Naive thymus-derived CD8-positive, alpha-beta T cell (primary cell): ENCODE data around the gene SKAP2. TPM values are rescaled to one million over a fixed set of nuclear protein-coding genes. Genes with fewer than 3 reads are reported as not detected.
"Not testable (repeated sequence)": the region's sequence is repeated elsewhere in the genome, so short reads cannot be mapped to it uniquely, and the experiment has no call there.

ENCODE experiments used
- ATAC-seq, 2 donors: fragments of 150-1000 bp; cut with Tn5 transposase in 1 of 2; sonication (Bioruptor Pico), chemical (Tn5 transposase) in 1 of 2; 1 replicate in 1 of 2; 2 replicates in 1 of 2; pipeline ENCODE4 v1.10.0; 2021; ENCODE audit warnings: mild to moderate bottlenecking in 2 of 2, moderate library complexity in 2 of 2
- POLR2A ChIA-PET: fragments of 350-600 bp; sonication (Branson Sonifier 250); formaldehyde crosslinking; loops from one replicate; lab custom pipeline; 2021; ENCODE audit warnings: antibody characterized with exemption; lab: Charles Lee
- DNase-seq, 10 donors: peaks; one replicate each; pipeline versions ENCODE4 v3.0.0 to v3.0.0-alpha.2; 2020 to 2022
- H3K27ac Mint-ChIP-seq, 10 donors: one replicate each; pipeline ENCODE4 v1.8.0; 2020 to 2022; ENCODE audit warnings: mild to moderate bottlenecking in 10 of 10, mixed read lengths in 10 of 10, moderate library complexity in 4 of 10, inconsistent platforms in 1 of 10
- H3K27me3 Mint-ChIP-seq, 5 donors: one replicate each; pipeline ENCODE4 v1.8.0; 2021 to 2022; ENCODE audit warnings: mixed read lengths in 5 of 5
- H3K36me3 Mint-ChIP-seq, 3 donors: one replicate each; pipeline ENCODE4 v1.8.0; 2020 to 2022; ENCODE audit warnings: mixed read lengths in 3 of 3, mild to moderate bottlenecking in 2 of 3, inconsistent platforms in 1 of 3
- H3K4me1 Mint-ChIP-seq, 4 donors: one replicate each; pipeline ENCODE4 v1.8.0; 2021 to 2022; ENCODE audit warnings: mixed read lengths in 4 of 4
- H3K4me3 Mint-ChIP-seq, 10 donors: one replicate each; pipeline ENCODE4 v1.8.0; 2020 to 2022; ENCODE audit warnings: mild to moderate bottlenecking in 10 of 10, mixed read lengths in 10 of 10, moderate library complexity in 6 of 10, inconsistent platforms in 1 of 10
- H3K9me3 Mint-ChIP-seq, 9 donors: one replicate each; pipeline ENCODE4 v1.8.0; 2020 to 2022; ENCODE audit warnings: mixed read lengths in 9 of 9, mild to moderate bottlenecking in 3 of 9, inconsistent platforms in 1 of 9, moderate library complexity in 1 of 9
- polyA plus RNA-seq, 3 donors: library from polyadenylated mRNA; unstranded; fragments of 300-500 nt; fragmentation: Illumina TruSeq; gene quantifications; one replicate each; pipeline ENCODE4 v1.2.3, GENCODE V29; 2021
- total RNA-seq, 8 experiments: library from RNA in 2 of 8; stranded (reverse) in 2 of 8; gene quantifications; one replicate each; pipeline ENCODE4 v1.2.3 and lab custom pipeline; 2021 to 2026

SKAP2 gene
- total and polyA plus RNA-seq, 5 experiments from 2014 or later, result 4.2 to 27.6 (median 7.5) TPM

GRCh38 chr7:26856176-26856985 lies 8.0 kb downstream of the SKAP2 start:
- POLR2A ChIA-PET, result no interaction called here
- peaks cover 0 to 10% (median 0%) of the 10 kb centered on the region in 9 donors for H3K9me3 Mint-ChIP-seq
- DNase-seq, result no peak
- peaks cover 0 to 6% (median 3%) of the 10 kb centered on the region in 3 donors for H3K36me3 Mint-ChIP-seq
- ATAC-seq, result no peak
- peaks cover 23 to 42% (median 33%) of the 10 kb centered on the region in 5 donors for H3K27me3 Mint-ChIP-seq
- H3K27ac Mint-ChIP-seq, result no peak overlapping the region
- H3K4me3 Mint-ChIP-seq, result no peak overlapping the region
- peaks cover 0 to 25% (median 5%) of the 10 kb centered on the region in 4 donors for H3K4me1 Mint-ChIP-seq

GRCh38 chr7:26854876-26855855 lies 9.2 kb downstream of the SKAP2 start:
- peaks cover 2 to 6% (median 3%) of the 10 kb centered on the region in 3 donors for H3K36me3 Mint-ChIP-seq
- H3K4me3 Mint-ChIP-seq, result no peak overlapping the region
- H3K9me3 Mint-ChIP-seq, result peaks cover 0 to 10% (median 0%) of the 10 kb centered on the region in 9 donors
- POLR2A ChIA-PET, result interaction anchor here (0.9 kb wide), 1 partner anchor 9 kb away, joined by 4 read pairs; the partner anchor contains the start of gene SKAP2
- peaks cover 23 to 41% (median 34%) of the 10 kb centered on the region in 5 donors for H3K27me3 Mint-ChIP-seq
- ATAC-seq (no peak), DNase-seq (no peak)
- H3K4me1 Mint-ChIP-seq, result peaks cover 0 to 22% (median 5%) of the 10 kb centered on the region in 4 donors
- no peak overlapping the region for H3K27ac Mint-ChIP-seq

GRCh38 chr7:26853788-26854393 lies 10.5 kb downstream of the SKAP2 start:
- peak in 1 of 2 donors; percentile 49 for ATAC-seq
- POLR2A ChIA-PET, result no interaction called here
- H3K36me3 Mint-ChIP-seq, result peaks cover 2 to 6% (median 3%) of the 10 kb centered on the region in 3 donors

DNA sequence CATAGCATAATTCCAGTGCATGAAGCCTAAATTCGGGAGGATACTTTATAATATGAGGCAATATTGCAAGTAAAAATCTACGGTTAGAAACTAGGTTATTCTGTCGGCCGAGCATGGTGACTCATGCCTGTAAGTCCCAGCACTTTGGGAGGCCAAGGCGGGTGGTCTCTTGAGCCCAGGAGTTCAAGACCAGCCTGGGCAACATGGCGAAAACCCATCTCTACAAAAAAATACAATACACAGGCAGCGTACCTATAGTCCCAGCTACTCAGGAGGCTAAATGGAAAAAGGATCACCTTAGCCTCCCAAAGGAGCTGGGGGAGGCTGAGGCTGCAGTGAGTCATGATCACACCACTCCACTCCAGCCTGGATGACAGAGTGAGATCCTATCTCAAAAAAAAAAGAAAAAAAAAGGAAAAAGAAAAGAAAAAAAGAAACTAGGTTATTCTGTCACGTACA lies 14.2 kb downstream of the SKAP2 start:
- H3K4me3 Mint-ChIP-seq, result no peak overlapping the region
- H3K4me1 Mint-ChIP-seq, result no peaks in the 10 kb centered on the region
- ATAC-seq (no peak), DNase-seq (no peak)
- H3K27me3 Mint-ChIP-seq, result peaks cover 3 to 12% (median 8%) of the 10 kb centered on the region in 5 donors
- H3K36me3 Mint-ChIP-seq, result peaks cover 0 to 2% (median 2%) of the 10 kb centered on the region in 3 donors
- POLR2A ChIA-PET, result no interaction called here
- no peak overlapping the region for H3K27ac Mint-ChIP-seq
- no peaks in the 10 kb centered on the region for H3K9me3 Mint-ChIP-seq

More at GRCh38 chr7:26853788-26854393, 10.5 kb downstream of the SKAP2 start:
- Mint-ChIP-seq H3K4me3 (no peak overlapping the region), H3K4me1 (peaks cover 0 to 20% (median 5%) of the 10 kb centered on the region in 4 donors), H3K27me3 (peaks cover 20 to 36% (median 28%) of the 10 kb centered on the region in 5 donors), H3K27ac (no peak overlapping the region), H3K9me3 (peaks cover 0 to 10% (median 0%) of the 10 kb centered on the region in 9 donors)
- DNase-seq, result peak in 3 of 10 donors; percentile 28 to 41 (median 32)

GRCh38 chr7:26843705-26844104 lies 20.7 kb downstream of the SKAP2 start:
- H3K4me1 Mint-ChIP-seq, result no peaks in the 10 kb centered on the region
- ATAC-seq (no peak), DNase-seq (no peak)
- H3K9me3 Mint-ChIP-seq, result no peaks in the 10 kb centered on the region
- peaks cover 0 to 1% (median 0%) of the 10 kb centered on the region in 5 donors for H3K27me3 Mint-ChIP-seq
- no peak overlapping the region for H3K27ac Mint-ChIP-seq
- peaks cover 0 to 2% (median 0%) of the 10 kb centered on the region in 3 donors for H3K36me3 Mint-ChIP-seq
- no peak overlapping the region for H3K4me3 Mint-ChIP-seq
- POLR2A ChIA-PET, result no interaction called here

DNA sequence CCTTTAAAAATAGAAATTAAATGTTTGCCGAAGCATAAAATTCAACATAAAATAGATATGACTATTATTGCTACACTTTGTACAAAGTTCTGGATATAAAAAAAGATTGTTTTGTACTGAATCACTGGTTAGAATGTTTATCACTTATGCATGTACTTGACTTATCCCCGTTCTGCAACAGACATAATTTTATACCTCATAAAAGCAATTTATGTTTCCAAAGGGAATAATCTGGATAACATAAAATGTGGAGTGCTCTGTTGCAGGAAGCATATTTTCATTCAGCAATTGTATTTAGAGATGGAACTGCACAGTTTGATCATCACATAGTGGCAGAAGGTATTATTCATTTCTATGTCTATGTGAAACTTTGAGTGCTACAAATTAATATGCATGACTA lies 21.5 kb downstream of the SKAP2 start:
- H3K27me3 Mint-ChIP-seq, result peaks cover 0 to 5% (median 1%) of the 10 kb centered on the region in 5 donors
- no peak overlapping the region for H3K4me3 Mint-ChIP-seq
- no peak for ATAC-seq
- no peaks in the 10 kb centered on the region for H3K4me1 Mint-ChIP-seq
- DNase-seq, result no peak
- H3K27ac Mint-ChIP-seq, result no peak overlapping the region
- H3K36me3 Mint-ChIP-seq, result peaks cover 0 to 2% (median 0%) of the 10 kb centered on the region in 3 donors
- POLR2A ChIA-PET, result no interaction called here
- no peaks in the 10 kb centered on the region for H3K9me3 Mint-ChIP-seq

- no peak overlapping the region for H3K27ac Mint-ChIP-seq
- no peak overlapping the region for H3K4me3 Mint-ChIP-seq
- peaks cover 0 to 6% (median 3%) of the 10 kb centered on the region in 9 donors for H3K9me3 Mint-ChIP-seq
- peaks cover 0 to 8% (median 1%) of the 10 kb centered on the region in 5 donors for H3K27me3 Mint-ChIP-seq
- DNase-seq, result no peak
- H3K4me1 Mint-ChIP-seq, result no peaks in the 10 kb centered on the region
- peaks cover 0 to 8% (median 0%) of the 10 kb centered on the region in 3 donors for H3K36me3 Mint-ChIP-seq
- POLR2A ChIA-PET, result no interaction called here
- no peak for ATAC-seq
These were observed 23.2 kb downstream of the SKAP2 start for GRCh38 chr7:26841003-26841739.

- ATAC-seq, H3K4me1 Mint-ChIP-seq: not testable (repeated sequence)
These were observed 27.6 kb downstream of the SKAP2 start for GRCh38 chr7:26836793-26837192.

DNA sequence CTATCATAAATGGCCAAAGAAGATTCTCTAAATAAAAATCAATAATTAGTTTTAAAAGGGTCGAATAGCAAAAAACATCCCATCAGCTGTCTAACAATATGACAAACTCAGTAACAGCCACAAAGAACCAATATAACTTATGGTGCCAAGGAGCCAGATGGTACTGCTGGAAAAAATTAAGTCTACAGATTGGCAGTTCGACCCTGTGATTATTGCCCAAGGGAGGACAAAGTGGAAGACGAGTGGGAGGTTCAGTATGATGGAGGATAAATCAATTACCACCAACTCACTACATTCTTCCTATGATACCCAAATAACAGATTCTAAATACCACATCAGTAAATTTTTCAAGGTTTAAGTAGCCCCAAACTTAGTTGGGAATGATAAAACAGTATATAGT lies 49.0 kb downstream of the SKAP2 start:
- Mint-ChIP-seq H3K36me3 (peaks cover 0 to 2% (median 0%) of the 10 kb centered on the region in 3 donors), H3K27me3 (peaks cover 0 to 3% (median 1%) of the 10 kb centered on the region in 5 donors), H3K4me1 (no peaks in the 10 kb centered on the region), H3K9me3 (peaks cover 0 to 4% (median 0%) of the 10 kb centered on the region in 9 donors), H3K27ac (no peak overlapping the region), H3K4me3 (no peak overlapping the region)
- DNase-seq (no peak), ATAC-seq (no peak)
- POLR2A ChIA-PET, result no interaction called here

More at GRCh38 chr7:26836793-26837192, 27.6 kb downstream of the SKAP2 start:
- Mint-ChIP-seq H3K36me3 (peaks cover 3 to 28% (median 8%) of the 10 kb centered on the region in 3 donors), H3K27me3 (peaks cover 0 to 16% (median 2%) of the 10 kb centered on the region in 5 donors), H3K9me3 (peaks cover 0 to 19% (median 9%) of the 10 kb centered on the region in 9 donors)
- H3K27ac Mint-ChIP-seq, POLR2A ChIA-PET, H3K4me3 Mint-ChIP-seq, DNase-seq: not testable (repeated sequence)

DNA sequence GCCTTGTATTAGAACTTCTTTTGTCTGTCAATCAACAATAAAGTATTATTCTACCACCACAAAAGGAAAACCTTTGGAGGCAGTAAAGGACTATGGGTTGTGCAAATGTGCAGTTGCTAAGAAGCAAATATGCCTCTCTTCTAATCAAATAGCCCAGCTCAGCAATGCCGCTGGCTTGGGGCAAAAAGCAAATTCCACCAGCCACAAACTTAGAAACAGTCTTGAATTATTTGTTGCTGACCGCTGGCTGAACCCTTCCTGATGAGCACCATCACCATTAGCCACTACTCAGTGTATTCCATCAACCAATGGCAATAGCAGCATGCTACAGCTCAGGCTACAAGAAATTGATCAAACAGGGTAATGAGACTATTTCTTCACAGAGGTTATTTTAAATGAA lies 51.0 kb downstream of the SKAP2 start:
- DNase-seq (no peak), ATAC-seq (no peak)
- Mint-ChIP-seq H3K27ac (no peak overlapping the region), H3K27me3 (peaks cover 0 to 2% (median 0%) of the 10 kb centered on the region in 5 donors), H3K9me3 (peaks cover 0 to 4% (median 0%) of the 10 kb centered on the region in 9 donors), H3K4me3 (no peak overlapping the region), H3K4me1 (no peaks in the 10 kb centered on the region), H3K36me3 (peaks cover 0 to 4% (median 0%) of the 10 kb centered on the region in 3 donors)
- POLR2A ChIA-PET, result no interaction called here

DNA sequence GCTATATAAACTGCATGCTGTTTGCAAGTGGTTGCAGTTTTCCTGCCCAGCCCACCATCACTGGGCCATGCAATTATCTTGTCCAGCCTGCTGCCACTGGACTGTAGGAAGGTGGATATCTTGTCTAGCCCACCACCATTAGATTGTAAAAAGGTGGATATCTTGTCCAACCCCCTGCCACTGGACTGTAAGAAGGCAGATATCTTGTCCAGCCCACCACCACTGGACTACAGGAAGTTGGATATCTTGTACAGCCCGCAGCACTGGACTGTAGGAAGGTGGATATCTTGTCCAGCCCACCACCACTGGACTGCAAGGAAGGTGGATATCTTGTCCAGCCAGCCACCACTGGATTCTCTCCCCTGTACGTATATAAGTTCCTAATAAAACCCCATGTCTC lies 69.8 kb downstream of the SKAP2 start:
- H3K4me1 Mint-ChIP-seq, result no peaks in the 10 kb centered on the region
- DNase-seq (no peak), ATAC-seq (no peak)
- H3K27ac Mint-ChIP-seq, result no peak overlapping the region
- H3K4me3 Mint-ChIP-seq, result no peak overlapping the region
- POLR2A ChIA-PET, result interaction anchor here (0.6 kb wide), 1 partner anchor 10 kb away, joined by 3 read pairs; no protein-coding TSS in a partner anchor
- peaks cover 0 to 8% (median 2%) of the 10 kb centered on the region in 9 donors for H3K9me3 Mint-ChIP-seq
- peaks cover 0 to 7% (median 0%) of the 10 kb centered on the region in 5 donors for H3K27me3 Mint-ChIP-seq
- peaks cover 0 to 14% (median 4%) of the 10 kb centered on the region in 3 donors for H3K36me3 Mint-ChIP-seq
